Ascending aorta (tissue), 2 donors: ENCODE results near the gene PAFAH2. TPM values are rescaled to one million over a fixed set of nuclear protein-coding genes. Genes with fewer than 3 reads are reported as not detected.

ENCODE experiments used
- DNase-seq, 2 donors: peaks; one replicate each; pipeline ENCODE4 v3.0.0-alpha.2; 2019; ENCODE audit warnings: low spot score in 2 of 2
- H3K27ac ChIP-seq, 2 donors: fragments of 200-600 bp; sonication (generic); one replicate each; pipeline ENCODE4 v1.5.1; 2016 to 2017; ENCODE audit warnings: mild to moderate bottlenecking in 1 of 2
- H3K27me3 ChIP-seq: fragments of 200-600 bp; sonication (generic); one replicate; pipeline ENCODE4 v1.5.1; 2017
- H3K36me3 ChIP-seq, 2 donors: fragments of 200-600 bp; sonication (generic); one replicate each; pipeline ENCODE4 v1.5.1; 2016
- H3K4me1 ChIP-seq, 2 donors: fragments of 200-600 bp; sonication (generic); one replicate each; pipeline ENCODE4 v1.5.1; 2016 to 2017; ENCODE audit warnings: mild to moderate bottlenecking in 1 of 2
- H3K4me3 ChIP-seq, 2 donors: fragments of 200-600 bp; sonication (generic); one replicate each; pipeline ENCODE4 v1.5.1; 2016 to 2017; ENCODE audit warnings: mild to moderate bottlenecking in 1 of 2
- H3K9me3 ChIP-seq, 2 donors: fragments of 200-600 bp; sonication (generic); one replicate each; pipeline ENCODE4 v1.5.1; 2016
- CTCF ChIP-seq, 3 experiments: fragments of 200-600 bp in 2 of 3; fragments of 450-650 bp in 1 of 3; sonication (generic) in 2 of 3; IDR thresholded peaks; one replicate each; pipeline ENCODE4 v1.5.1; 2016 to 2019; ENCODE audit warnings: antibody characterized with exemption in 3 of 3, mild to moderate bottlenecking in 1 of 3, moderate library complexity in 1 of 3
- intact Hi-C: fragments of 100-400 bp; cut with DNase I; formaldehyde crosslinking; loops from one replicate; pipeline ENCODE4 v1.15.1; 2023
- total RNA-seq: library from RNA; depleted of rRNA; stranded (reverse); fragments of >200 nt; gene quantifications from one replicate; pipeline ENCODE4 v1.1.0, GENCODE V29; 2016

Gene PAFAH2
- total RNA-seq, 1 donor from 2014 or later = 1.3 TPM

DNA sequence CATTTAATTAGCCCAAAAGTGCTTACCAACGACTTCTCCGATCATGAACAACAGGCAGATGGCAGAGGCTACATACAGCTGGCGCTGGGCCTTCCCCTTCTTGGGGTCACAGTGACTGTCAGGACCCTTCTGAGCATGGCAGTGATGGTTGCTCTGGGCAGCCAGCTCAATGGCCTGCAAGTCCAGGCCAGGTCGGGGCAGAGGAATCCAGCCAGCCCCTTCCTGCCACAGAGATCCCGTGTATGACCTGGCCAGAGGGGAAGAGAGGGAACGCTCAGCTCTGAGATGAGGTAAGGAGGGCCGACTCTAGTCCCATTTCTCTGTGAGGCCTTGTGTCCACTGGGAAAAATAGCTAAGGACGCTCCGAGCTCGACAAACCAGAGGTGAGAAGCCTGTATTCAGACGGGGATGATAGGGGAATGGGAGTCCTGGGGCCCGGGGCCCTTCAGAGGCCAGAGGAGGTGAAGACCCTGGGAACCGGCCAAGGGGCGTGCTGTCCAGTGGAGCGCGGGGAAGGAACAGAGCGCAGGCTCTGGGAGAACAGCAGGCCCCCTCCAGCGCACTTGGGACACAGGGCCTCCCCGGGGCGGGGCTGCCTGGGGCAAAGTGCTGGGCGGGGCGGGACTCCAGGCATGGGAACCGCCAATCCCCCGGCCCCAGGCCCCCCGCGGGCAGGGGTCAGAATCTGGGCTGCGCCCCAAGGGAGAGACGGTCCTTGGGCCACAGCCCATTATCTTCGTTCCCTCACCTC is 47.3 kb upstream of the PAFAH2 start:
- H3K4me3 ChIP-seq = no peak overlapping the region

GRCh38 chr1:26044414-26044813 is 46.6 kb upstream of the PAFAH2 start:
- Histone ChIP-seq H3K4me1 (no peaks in the 10 kb centered on the region), H3K27ac (no peak overlapping the region), H3K36me3 (no peaks in the 10 kb centered on the region), H3K27me3 (peaks cover 18% of the 10 kb centered on the region), H3K4me3 (no peak overlapping the region), H3K9me3 (no peaks in the 10 kb centered on the region)
- DNase-seq = no peak
- TF ChIP-seq CTCF (IDR thresholded peaks at IDR 0.05) = no peak
- intact Hi-C loops = no loop called here

More for the DNA sequence above, 47.3 kb upstream of the PAFAH2 start:
- Histone ChIP-seq H3K27ac (no peak overlapping the region), H3K4me1 (no peaks in the 10 kb centered on the region), H3K36me3 (no peaks in the 10 kb centered on the region), H3K27me3 (peaks cover 18% of the 10 kb centered on the region), H3K9me3 (no peaks in the 10 kb centered on the region)
- DNase-seq = no peak
- intact Hi-C loops = no loop called here
- no peak for TF ChIP-seq CTCF (IDR thresholded peaks at IDR 0.05)

GRCh38 chr1:26043765-26044164 is 45.9 kb upstream of the PAFAH2 start:
- TF ChIP-seq CTCF (IDR thresholded peaks at IDR 0.05) = no peak
- Histone ChIP-seq H3K4me1 (no peaks in the 10 kb centered on the region), H3K36me3 (no peaks in the 10 kb centered on the region), H3K27me3 (peaks cover 18% of the 10 kb centered on the region), H3K9me3 (no peaks in the 10 kb centered on the region), H3K27ac (no peak overlapping the region), H3K4me3 (no peak overlapping the region)
- no peak for DNase-seq
- intact Hi-C loops = no loop called here

DNA sequence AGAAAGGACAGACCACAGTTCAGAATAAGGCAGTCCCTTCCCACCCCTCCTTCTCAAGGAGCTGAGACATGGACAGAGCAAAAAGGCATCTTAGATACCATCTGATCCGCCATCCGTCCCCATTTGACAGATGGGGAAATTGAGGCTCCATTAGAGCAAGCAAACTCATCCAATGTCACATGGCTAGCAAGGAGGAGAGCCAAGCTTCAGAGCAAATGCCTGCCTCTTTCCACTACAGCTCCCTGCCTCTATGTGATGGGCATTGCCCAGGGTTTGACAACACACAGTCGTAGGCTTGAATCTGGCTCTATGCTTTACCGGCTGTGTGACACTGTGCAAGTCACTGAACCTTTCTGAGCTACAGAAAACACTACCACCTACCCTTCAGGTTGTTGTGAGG is 44.1 kb upstream of the PAFAH2 start:
- H3K27me3 ChIP-seq = peaks cover 18% of the 10 kb centered on the region
- no peak overlapping the region for H3K4me3 ChIP-seq
- no peaks in the 10 kb centered on the region for H3K4me1 ChIP-seq
- no peaks in the 10 kb centered on the region for H3K9me3 ChIP-seq
- no peaks in the 10 kb centered on the region for H3K36me3 ChIP-seq
- no peak overlapping the region for H3K27ac ChIP-seq
- no peak for TF ChIP-seq CTCF (IDR thresholded peaks at IDR 0.05)
- intact Hi-C loops = no loop called here
- no peak for DNase-seq

- peaks cover 18% of the 10 kb centered on the region for H3K27me3 ChIP-seq
- intact Hi-C loops = no loop called here
Measured at GRCh38 chr1:26041401-26041800, 43.5 kb upstream of the PAFAH2 start.

More at GRCh38 chr1:26041401-26041800, 43.5 kb upstream of the PAFAH2 start:
- TF ChIP-seq CTCF (IDR thresholded peaks at IDR 0.05) = no peak
- H3K9me3 ChIP-seq = no peaks in the 10 kb centered on the region
- H3K36me3 ChIP-seq = no peaks in the 10 kb centered on the region
- no peak overlapping the region for H3K4me3 ChIP-seq
- no peak for DNase-seq
- no peak overlapping the region for H3K27ac ChIP-seq
- H3K4me1 ChIP-seq = peaks cover 0 to under 1% of the 10 kb centered on the region in 2 donors
